Measurements from ENCODE around the gene VPREB1.
"Not testable (repeated sequence)": the region's sequence is repeated elsewhere in the genome, so short reads cannot be mapped to it uniquely, and the experiment has no call there.

Gene VPREB1

DNA sequence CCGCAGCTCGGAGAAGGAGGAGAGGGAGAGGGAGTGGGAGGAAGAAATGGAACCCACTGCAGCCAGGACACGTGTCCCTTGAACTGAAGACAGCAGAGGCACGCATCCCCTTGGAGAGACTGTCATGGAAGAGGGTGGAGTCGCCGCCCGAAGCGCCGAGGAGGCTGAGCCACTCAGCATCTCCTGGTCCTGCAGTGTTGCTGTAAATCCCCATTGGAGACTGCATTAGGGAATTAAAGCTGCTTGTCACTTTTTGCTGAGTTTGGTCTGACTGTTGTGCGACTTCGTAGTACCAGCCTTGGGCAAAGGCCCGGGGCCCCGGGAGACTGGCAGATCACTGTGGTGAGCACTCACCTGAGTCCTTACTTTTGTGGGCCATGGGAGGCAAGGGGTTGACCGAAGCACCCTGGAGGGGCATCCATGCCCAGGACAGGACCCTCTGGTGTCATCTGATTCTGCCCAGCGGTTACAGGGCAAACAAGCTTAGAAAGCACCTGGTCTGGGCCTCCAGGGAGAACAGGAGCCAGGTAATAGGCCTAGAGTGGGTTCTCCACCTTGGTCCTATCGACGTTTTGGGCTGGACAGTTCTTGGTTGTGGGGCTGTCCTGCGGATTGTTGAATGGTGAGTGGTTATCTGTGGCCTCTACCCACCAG, 797 bp downstream of the VPREB1 start:
- DNase-seq (ENCODE audit: low read depth in 1 of 2, low spot score in 1 of 2), result no peak

DNA sequence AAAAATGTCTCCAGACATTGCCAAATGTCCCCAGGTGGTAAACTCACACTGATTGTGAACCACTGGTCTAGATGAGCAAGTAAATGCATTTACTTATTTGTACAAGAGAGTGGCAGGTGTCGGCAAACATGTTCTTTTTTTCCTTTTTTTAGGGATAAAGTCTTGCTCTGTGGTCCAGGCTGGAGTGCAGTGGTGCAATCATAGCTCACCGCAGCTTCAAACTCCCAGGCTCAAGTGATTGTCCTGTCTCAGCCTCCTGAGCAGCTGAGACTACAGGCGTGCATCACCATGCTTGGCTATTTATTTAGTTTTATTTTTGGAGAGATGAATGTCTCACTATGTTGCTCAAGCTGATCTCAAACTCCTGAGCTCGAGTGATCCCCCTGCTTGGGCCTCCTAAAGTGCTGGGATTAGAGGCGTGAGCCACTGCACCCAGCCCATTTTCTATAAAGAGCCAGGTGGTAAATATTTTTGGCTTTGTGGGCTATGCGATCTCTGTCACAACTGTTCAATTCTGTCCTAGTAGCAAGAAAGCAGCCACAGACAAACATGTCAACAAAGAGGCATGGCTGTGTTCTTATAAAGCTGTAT, 1.4 kb downstream of the VPREB1 start:
- no peak for DNase-seq (ENCODE audit: low read depth in 1 of 2, low spot score in 1 of 2)

DNA sequence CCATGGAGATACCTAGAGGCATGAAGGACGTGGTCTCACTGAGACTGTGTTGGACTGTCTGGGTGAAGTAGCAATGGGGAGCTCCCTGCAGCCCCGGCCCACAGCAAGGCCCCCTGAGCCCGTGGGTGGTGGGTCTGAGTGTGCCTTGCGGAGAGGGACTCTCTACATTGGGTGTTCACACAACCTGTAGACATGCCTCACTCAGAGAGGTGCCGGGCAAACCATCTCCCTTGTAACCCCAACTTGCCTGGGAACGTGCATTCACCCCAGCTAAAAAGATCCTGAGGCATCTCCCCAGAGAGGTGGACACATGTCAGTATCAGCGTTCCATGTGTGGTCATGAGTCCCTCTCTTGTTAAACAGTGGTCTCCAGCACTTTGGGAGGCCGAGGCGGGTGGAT, 2.1 kb downstream of the VPREB1 start:
- no peak for DNase-seq (ENCODE audit: low read depth in 1 of 2, low spot score in 1 of 2)

DNA sequence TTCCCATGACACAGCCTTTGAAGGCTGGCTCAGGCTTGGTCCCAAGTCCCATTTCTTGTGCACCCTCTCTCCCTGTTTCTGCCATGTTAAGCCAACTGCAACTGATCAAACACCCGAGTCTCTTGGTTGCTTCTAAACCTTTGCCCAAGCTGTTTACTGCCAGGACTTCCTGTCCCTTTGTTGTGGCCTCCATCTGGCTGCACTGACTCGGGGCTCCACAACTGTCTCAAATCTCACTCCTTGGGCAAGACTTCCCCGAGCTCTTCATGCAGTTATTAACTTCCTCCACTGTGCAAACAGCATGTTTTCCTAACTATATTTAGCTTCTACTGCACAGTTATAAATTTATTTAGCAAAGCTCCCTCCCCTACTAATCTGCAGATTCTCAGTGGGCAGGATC, 4.3 kb downstream of the VPREB1 start:
- no peak for DNase-seq (ENCODE audit: low read depth in 1 of 2, low spot score in 1 of 2)

DNA sequence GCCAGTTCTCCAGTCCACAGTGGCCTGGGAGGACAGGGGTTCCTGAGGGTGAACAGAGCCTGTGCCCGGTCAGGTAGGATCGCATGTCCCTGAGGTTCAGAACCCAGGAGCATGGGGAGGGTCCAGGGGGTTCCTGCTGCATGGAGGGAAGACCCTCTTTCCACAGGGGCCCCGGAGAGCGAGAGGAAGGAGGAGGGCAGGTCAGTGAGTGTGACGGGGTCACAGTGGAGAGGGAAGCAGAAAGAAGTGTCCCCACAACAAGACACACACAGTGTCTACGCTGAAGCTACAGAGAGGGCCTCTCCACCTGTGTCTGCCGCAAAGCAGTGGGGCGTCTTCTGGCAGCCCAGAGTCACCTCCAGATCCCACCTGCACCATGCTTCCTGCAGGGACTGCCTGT, 6.1 kb downstream of the VPREB1 start:
- not testable (repeated sequence) for DNase-seq (ENCODE audit: low read depth in 1 of 2, low spot score in 1 of 2)

DNA sequence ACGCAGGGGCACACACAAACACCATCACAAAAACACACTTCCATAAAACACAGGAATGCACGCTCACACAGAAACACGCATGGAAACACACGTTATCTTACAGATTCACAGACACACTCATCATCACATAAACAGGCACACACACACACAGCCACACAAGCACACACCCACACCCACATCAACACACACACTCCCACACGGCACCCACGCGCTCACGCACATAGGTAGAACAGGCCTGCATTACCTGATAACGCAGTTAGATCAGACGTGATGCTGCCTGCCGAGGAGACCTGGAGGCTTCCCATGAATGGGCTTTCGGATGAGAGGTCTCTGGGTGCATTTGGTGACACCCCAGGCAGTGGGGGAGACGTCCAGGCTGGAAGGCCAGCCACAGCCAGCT, 11.5 kb downstream of the VPREB1 start:
- not testable (repeated sequence) for DNase-seq (ENCODE audit: low read depth in 1 of 2, low spot score in 1 of 2)

DNA sequence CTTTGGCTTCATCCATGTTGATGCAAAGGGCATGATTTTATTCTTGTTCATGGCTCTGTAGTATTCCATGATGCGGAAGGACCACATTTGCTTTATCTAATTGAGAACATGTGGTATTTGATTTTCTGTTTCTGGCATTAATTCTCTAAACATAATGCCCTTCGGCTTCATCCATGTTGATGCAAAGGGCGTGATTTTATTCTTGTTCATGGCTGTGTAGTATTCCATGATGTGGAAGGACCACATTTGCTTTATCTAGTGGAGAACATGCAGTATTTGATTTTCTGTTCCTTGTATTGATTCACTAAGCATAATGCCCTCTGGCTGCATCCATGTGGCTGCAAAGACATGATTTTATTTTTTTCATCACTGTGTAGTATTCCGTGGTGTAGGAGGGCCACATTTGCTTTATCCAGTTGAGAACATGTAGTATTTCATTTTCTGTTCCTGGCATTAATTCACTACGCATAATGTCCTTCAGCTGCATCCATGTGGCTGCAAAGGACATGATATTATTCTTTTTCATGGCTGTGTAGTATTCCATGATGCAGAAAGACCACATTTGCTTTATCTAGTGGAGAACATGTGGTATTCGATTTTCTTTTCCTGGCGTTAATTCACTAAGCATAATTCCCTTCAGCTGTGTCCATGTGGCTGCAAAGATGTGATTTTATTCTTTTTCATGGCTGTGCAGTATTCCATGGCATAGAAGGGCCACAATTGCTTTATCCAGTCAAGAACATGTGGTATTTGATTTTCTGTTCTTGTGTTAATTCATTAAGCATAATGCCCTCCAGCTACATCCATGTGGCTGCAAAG, 14.2 kb downstream of the VPREB1 start:
- DNase-seq (ENCODE audit: low read depth in 1 of 2, low spot score in 1 of 2), result not testable (repeated sequence)

DNA sequence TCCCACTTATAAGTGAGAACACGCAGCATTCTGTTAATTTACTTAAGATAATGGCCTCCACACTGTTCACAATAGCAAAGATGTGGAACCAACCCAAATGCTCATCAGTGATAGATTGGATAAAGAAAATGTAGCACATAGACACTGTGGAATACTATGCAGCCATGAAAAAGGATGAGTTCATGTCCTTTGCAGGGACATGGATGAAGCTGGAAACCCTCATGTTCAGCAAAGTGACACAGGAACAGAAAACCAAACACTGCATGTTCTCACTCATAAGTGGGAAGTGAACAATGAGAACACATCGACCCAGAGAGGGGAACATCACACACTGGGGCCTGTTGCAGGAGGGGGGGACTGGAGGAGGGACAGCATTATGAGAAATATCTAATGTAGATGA, 15.6 kb downstream of the VPREB1 start:
- DNase-seq (ENCODE audit: low read depth in 1 of 2, low spot score in 1 of 2), result not testable (repeated sequence)

DNA sequence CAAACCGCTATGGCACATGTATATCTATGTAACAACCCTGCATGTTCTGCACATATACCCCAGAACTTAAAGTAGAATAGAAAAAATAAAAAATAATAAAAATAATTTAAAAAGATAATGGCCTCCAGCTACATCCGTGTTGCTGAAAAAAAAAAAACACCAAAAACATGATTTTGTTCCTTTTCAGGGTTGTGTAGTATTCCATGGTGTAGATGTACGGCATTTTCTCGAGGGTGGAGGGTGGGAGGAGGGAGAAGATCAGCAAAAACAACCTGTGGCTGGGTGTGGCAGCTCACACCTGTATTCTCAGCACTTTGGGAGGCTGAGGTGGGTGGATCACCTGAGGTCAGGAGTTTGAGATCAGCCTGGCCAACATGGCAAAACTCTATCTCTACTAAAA, 16.0 kb downstream of the VPREB1 start:
- not testable (repeated sequence) for DNase-seq (ENCODE audit: low read depth in 1 of 2, low spot score in 1 of 2)

DNA sequence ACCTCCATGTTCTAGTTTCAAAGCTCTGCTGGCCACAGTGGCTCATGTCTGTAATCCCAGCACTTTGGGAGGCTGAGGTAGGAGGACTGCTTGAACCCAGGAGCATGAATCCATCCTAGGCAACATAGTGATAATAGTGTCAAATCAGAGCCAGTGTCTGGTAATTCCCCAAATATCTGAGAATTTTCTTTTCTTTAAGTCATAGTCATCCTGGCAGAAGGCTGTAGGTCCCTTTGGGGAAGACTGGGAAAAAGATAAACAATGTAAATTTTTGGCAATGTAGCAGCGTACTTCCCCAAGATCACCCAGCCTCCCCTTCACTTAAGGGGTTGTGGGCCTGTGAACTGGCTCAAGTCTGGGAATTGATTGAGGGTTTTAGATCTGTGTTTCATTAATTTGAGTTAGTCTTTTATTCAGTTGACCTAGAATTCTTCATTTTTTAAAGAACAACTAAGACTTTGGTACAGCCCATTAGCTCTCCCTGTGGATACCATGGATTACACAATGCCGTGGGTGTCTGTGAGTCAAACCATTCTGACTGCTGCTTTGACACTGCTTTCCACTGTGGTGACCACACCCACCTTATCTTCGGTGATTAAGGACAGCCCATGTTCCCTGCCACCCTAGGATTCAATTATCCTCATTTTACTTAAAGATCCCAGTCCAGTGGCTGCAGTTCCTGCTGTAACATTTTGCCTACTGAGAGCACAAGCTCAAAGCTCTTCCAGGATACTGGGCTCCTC, 17.9 kb downstream of the VPREB1 start:
- DNase-seq (ENCODE audit: low read depth in 1 of 2, low spot score in 1 of 2), result not testable (repeated sequence)

DNA sequence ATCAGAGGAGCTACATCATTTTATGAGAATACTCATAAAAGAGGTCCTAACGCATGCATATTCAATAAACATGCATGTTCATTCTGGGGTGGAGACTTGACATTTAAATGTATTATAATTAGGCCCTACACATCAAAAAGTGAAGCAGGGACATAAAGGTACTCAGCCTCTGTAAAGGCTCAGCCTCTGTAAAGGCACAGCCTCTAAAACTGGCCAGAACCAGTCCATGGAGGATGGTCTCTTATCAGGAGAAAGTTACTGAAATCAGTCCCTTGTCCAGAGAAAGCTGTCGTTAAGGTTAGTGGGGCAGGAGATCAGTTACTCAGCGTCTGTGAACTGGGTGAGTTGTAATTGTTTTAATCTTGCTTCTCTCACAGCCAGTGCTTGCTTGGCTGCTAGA, 19.2 kb downstream of the VPREB1 start:
- DNase-seq (ENCODE audit: low read depth in 1 of 2, low spot score in 1 of 2), result not testable (repeated sequence)

DNA sequence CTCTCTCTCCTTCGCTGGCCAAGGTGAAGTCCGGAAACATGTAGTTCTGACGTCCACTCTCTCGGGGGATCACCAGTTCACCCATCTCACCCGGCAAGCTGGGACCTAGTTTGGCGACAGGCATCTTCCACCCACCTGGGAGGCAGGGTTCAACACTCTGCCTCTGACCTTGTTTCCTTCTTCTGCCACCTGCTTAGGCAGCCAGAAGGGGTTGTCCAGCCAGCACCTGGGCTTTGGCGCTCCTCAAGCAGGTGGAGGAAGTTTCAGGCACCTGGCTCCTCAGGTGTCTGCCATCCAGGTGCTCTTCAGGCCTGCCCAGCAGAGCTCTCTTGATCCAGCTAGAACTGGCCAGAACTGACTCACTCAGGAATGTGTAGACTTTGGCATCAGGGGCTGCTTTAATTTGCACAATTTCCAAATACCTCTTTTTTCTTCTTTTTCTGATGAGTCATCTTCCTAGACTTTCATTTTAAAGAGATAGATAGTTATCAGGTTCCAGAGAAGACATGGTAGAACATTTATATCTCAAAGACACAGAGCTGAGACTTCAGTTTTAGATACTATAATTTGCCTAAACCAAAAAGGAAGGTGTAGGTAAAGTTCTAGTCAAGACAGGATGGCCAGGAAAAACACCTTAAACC, 25.6 kb downstream of the VPREB1 start:
- not testable (repeated sequence) for DNase-seq (ENCODE audit: low read depth in 1 of 2, low spot score in 1 of 2)

DNA sequence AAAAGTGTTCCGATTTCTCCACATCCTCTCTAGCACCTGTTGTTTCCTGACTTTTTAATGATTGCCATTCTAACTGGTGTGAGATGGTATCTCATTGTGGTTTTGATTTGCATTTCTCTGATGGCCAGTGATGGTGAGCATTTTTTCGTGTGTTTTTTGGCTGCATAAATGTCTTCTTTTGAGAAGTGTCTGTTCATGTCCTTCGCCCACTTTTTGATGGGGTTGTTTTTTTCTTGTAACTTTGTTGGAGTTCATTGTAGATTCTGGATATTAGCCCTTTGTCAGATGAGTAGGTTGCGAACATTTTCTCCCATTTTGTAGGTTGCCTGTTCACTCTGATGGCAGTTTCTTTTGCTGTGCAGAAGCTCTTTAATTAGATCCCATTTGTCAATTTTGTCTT, 32.8 kb downstream of the VPREB1 start:
- DNase-seq (ENCODE audit: low read depth in 1 of 2, low spot score in 1 of 2), result not testable (repeated sequence)

DNA sequence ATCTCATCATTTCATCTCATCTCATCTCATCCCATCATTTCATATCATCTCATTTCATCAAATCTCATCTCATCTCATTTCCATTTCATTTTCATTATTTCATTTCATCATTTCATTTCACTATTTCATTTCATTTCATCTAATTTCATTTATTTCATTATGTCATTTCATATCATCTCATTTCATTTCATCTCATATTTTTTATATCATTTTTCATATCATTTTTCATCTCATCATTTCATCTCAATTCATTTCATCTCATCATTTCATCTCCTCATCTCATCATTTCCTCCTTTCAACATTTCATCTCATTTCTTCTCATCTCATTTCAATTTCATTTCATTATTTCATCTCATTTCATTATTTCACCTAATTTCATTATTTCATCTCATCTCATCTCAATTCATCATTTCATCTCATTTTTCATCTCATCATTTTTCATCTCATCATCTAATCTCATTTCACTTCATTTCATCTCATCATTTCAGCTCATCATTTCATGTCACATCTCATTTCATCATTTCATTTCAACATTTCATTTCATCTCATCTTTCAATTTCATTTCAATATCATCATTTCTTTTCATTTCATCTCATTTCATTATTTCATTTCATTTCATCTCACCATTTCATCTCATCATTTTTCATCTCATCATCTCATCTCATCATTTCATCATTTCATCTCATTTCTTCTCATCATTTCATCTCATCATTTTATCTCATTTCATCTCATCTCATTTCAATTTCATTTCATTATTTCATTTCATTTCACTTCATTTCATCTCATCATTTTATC, 40.6 kb downstream of the VPREB1 start:
- DNase-seq (ENCODE audit: low read depth in 1 of 2, low spot score in 1 of 2), result not testable (repeated sequence)

DNA sequence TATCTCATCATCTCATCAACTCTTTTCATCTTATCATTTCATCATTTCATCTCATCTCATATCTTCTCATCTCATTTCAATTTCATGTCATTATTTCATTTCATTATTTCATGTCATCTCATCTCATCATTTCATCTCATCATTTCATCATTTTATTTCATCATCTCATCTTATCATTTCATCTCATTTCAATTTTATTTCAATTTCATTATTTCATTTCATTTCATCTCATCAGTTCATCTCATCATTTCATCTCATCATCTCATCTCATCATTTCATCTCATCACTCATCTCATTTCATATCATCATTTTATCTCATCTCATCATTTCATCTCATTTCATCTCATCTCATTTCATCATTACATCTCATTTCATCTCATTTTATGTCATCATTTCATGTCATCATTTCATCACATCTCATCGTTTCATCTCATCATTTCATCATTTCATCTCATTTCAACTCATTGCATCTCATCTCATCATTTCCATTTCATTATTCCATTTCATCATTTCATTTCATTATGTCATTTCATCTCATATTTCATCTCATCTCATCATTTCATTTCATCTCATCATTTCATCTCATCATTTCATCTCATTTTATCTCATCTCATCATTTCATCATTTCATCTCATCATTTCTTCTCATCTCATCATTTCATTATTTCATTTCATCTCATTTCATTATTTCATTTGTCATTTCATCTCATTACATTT, 42.0 kb downstream of the VPREB1 start:
- not testable (repeated sequence) for DNase-seq (ENCODE audit: low read depth in 1 of 2, low spot score in 1 of 2)

DNA sequence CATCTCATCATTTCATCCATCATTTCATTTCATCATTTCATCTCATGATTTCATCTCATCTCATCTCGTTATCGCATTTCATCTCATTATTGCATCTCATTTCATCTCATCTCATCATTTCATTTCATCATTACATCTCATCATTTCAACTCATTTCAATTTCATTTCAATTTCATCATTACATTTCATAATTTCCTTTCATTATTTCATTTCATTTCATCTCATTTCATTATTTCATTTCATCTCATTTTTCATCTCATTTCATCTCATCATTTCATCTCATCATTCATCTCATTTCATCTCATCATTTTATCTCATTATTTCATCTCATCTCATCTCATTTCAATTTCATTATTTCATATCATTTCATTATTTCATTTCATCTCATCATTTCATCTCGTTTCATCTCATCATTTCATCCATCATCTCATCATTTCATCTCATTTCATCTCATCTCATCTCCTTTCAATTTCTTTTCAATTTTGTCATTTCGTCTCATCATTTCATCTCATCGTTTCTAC, 42.6 kb downstream of the VPREB1 start:
- not testable (repeated sequence) for DNase-seq (ENCODE audit: low read depth in 1 of 2, low spot score in 1 of 2)

DNA sequence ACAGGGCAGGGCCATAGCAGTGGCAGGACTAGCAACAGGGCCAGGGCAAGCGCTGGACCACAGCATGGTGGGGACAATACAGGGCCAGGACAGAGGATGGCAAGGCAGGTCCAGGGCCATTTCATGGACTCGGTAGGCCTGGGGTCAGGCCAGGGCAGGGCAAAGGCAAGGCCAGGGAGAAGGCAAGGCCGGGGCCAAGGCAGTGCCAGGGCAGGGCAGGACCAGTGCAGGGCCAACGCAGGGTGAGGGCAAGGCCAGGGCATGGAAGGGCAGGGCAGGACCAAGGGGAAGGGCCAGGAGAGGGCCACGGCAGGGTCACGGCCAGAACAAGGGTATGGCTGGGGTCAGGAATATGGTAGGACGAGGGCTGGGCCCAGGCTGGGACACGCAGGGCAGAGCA, 45.1 kb downstream of the VPREB1 start:
- not testable (repeated sequence) for DNase-seq (ENCODE audit: low read depth in 1 of 2, low spot score in 1 of 2)

DNA sequence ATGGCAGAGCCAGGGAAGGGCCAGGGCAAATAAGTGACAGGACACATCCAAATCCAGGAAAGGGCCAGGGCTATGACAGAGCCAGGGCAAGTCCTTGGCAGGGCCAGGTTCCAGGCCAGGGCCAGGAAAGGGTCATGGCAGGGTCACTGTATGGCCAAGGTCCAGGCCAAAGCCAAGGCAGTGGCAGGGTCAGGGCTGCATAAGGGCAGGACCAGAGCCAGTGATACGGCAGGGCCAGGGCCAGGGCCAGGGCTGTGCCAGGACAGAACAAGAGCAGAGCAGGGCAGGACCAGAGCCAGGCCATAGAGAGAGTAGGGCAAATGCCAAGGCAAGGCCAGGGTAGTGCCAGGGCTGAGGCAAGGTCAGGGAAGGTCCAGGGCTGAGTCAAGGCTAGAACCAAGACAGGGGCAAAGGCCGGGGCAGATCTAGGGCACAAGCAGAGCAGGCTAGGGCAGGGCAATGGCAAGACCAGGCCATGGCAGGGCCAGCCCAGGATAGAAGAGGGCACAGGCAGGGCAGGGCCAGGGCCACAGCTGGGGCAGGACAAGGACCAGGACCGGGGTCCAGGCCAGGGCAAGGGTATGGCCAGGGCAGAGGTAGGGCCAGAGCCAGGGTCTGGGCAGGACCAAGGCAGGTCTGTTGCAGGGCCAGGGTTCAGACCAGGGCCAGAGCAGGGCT, 46.7 kb downstream of the VPREB1 start:
- not testable (repeated sequence) for DNase-seq (ENCODE audit: low read depth in 1 of 2, low spot score in 1 of 2)

DNA sequence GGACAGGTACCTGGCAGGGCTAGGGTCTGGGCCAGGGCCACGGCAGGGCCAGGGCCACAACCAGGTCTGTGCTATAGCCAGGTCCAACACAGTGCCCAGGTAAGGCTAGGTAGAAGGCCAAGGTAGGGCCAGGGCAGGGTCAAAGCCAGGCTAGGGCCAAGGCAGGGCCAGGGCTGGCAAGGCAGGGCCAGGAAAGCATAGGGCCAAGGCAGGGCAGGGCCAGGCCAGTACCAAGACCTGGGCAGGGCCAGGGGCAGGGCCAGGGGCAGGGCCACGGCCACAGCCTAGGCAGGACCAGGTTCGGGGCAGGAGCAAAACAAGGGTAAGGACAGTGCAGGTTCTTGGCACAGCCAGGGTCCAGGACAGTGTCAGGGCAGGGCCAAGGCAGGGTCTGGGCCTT, 48.1 kb downstream of the VPREB1 start:
- DNase-seq (ENCODE audit: low read depth in 1 of 2, low spot score in 1 of 2), result not testable (repeated sequence)
